PC-3 (cell line): ENCODE data around the gene NUP210L. TPM values are rescaled to one million over a fixed set of nuclear protein-coding genes. Genes with fewer than 3 reads are reported as not detected.

Experiments
- ATAC-seq: fragments of 200-7000 bp; cut with Tn5 transposase; 2 replicates; pipeline ENCODE4 v1.9.1; 2020; ENCODE audit warnings: mild to moderate bottlenecking, moderate library complexity
- BruUV-seq: library from RNA; stranded (reverse); fragments of 400-500 nt; replicated peaks from 2 replicates; lab custom pipeline; 2021; lab: Mats Ljungman, UMichigan
- CTCF ChIA-PET: fragments of 300-600 bp; sonication (Branson Sonifier 250); formaldehyde crosslinking; loops from one replicate; lab custom pipeline; 2022; ENCODE audit warnings: antibody characterized with exemption; lab: Charles Lee
- POLR2A ChIA-PET: fragments of 300-600 bp; sonication (Branson Sonifier 250); formaldehyde crosslinking; loops from one replicate; lab custom pipeline; 2022; ENCODE audit warnings: antibody characterized with exemption; ENCODE audit not compliant: unreplicated experiment; lab: Charles Lee
- DNase-seq: peaks from one replicate; pipeline ENCODE4 v3.0.0-alpha.2; 2015
- H2AFZ ChIP-seq: fragments of 300-600 bp; sonication (generic); 2 replicates; pipeline ENCODE4 v1.6.0; 2016; ENCODE audit warnings: antibody characterized with exemption, low read length
- H3F3A ChIP-seq: fragments of 300-600 bp; sonication (generic); one replicate; pipeline ENCODE4 v1.6.0; 2017; ENCODE audit warnings: antibody characterized with exemption, low read length, control low read depth, mild to moderate bottlenecking; ENCODE audit not compliant: unreplicated experiment
- H3K27ac ChIP-seq: fragments of 300-600 bp; sonication (generic); 2 replicates; pipeline ENCODE4 v1.5.1; 2016; ENCODE audit warnings: mild to moderate bottlenecking, low read length
- H3K27me3 ChIP-seq: fragments of 300-600 bp; sonication (generic); 2 replicates; pipeline ENCODE4 v1.6.1; 2016; ENCODE audit warnings: low read length, mixed read lengths
- H3K36me3 ChIP-seq: fragments of 300-600 bp; sonication (generic); 2 replicates; pipeline ENCODE4 v1.6.1; 2016; ENCODE audit warnings: low read depth, mixed run types, low read length, mixed read lengths
- H3K4me1 ChIP-seq: fragments of 300-600 bp; sonication (generic); 2 replicates; pipeline ENCODE4 v1.5.1; 2016; ENCODE audit warnings: low read length; ENCODE audit not compliant: insufficient read depth
- H3K4me2 ChIP-seq: fragments of 300-600 bp; sonication (generic); 2 replicates; pipeline ENCODE4 v1.6.0; 2016; ENCODE audit warnings: low read length
- H3K4me3 ChIP-seq: fragments of 300-600 bp; sonication (generic); 2 replicates; pipeline ENCODE4 v1.5.1; 2016; ENCODE audit warnings: mild to moderate bottlenecking, low read length, mixed read lengths
- H3K79me2 ChIP-seq: fragments of 300-600 bp; sonication (generic); 2 replicates; pipeline ENCODE4 v1.6.1; 2017; ENCODE audit warnings: low read length, mixed read lengths
- H3K9ac ChIP-seq: fragments of 300-600 bp; sonication (generic); 2 replicates; pipeline ENCODE4 v1.6.0; 2016; ENCODE audit warnings: mild to moderate bottlenecking, low read length
- H3K9me2 ChIP-seq: fragments of 300-600 bp; sonication (generic); replicated peaks from 2 replicates; pipeline ENCODE4 v1.6.1; 2016; ENCODE audit warnings: mixed run types, low read length, mixed read lengths
- H3K9me3 ChIP-seq: fragments of 300-600 bp; sonication (generic); 2 replicates; pipeline ENCODE4 v1.6.1; 2016; ENCODE audit warnings: low read length, mixed read lengths
- H4K20me1 ChIP-seq: fragments of 300-600 bp; sonication (generic); 2 replicates; pipeline ENCODE4 v1.6.1; 2016; ENCODE audit warnings: low read length, mixed read lengths
- EZH2 ChIP-seq: fragments of 300-600 bp; sonication (generic); IDR thresholded peaks from one replicate; pipeline ENCODE4 v1.6.1; 2017; ENCODE audit warnings: antibody characterized with exemption, mild to moderate bottlenecking, low read length; ENCODE audit not compliant: unreplicated experiment
- EZH2phosphoT487 ChIP-seq: fragments of 300-600 bp; sonication (generic); IDR thresholded peaks from 2 replicates; pipeline ENCODE4 v1.6.1; 2018; ENCODE audit warnings: mild to moderate bottlenecking, antibody characterized with exemption, low read length, borderline replicate concordance
- intact Hi-C: fragments of 100-400 bp; cut with micrococcal nuclease; formaldehyde crosslinking; loops from 2 replicates; pipeline ENCODE4 v1.9.0; 2023
- microRNA-seq: library from miRNA; unstranded; fragments of <30 nt; microRNA quantifications from one replicate; pipeline ENCODE4 v1.1.0, GENCODE V29; 2020; ENCODE audit not compliant: unreplicated experiment
- total RNA-seq: library from RNA; depleted of rRNA; stranded (reverse); fragments of >200 nt; gene quantifications from 2 replicates; pipeline ENCODE4 v1.2.3, GENCODE V29; 2014; rRNA removed
- TF ChIP-seq, protein P1 (sequence below): fragments of 300-600 bp; sonication (generic); conservative IDR thresholded peaks from 2 replicates; pipeline ENCODE4 v1.5.1; 2017; ENCODE audit warnings: antibody characterized with exemption, low read depth, mild to moderate bottlenecking, low read length

Gene NUP210L
- total RNA-seq, 1 experiment from 2014 or later: 0.04 TPM

- H3K79me2 ChIP-seq: peaks cover 23% of the 10 kb centered on the region
- DNase-seq: no peak
- H3K9ac ChIP-seq: no peak overlapping the region
- H3F3A ChIP-seq: no peaks in the 10 kb centered on the region
- no peak overlapping the region for H3K4me2 ChIP-seq
- intact Hi-C loops: no loop called here
- TF ChIP-seq EZH2phosphoT487 (no peak), EZH2 (no peak)
- TF ChIP-seq, protein P1, sequence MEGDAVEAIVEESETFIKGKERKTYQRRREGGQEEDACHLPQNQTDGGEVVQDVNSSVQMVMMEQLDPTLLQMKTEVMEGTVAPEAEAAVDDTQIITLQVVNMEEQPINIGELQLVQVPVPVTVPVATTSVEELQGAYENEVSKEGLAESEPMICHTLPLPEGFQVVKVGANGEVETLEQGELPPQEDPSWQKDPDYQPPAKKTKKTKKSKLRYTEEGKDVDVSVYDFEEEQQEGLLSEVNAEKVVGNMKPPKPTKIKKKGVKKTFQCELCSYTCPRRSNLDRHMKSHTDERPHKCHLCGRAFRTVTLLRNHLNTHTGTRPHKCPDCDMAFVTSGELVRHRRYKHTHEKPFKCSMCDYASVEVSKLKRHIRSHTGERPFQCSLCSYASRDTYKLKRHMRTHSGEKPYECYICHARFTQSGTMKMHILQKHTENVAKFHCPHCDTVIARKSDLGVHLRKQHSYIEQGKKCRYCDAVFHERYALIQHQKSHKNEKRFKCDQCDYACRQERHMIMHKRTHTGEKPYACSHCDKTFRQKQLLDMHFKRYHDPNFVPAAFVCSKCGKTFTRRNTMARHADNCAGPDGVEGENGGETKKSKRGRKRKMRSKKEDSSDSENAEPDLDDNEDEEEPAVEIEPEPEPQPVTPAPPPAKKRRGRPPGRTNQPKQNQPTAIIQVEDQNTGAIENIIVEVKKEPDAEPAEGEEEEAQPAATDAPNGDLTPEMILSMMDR: no peak
- ChIA-PET POLR2A (no interaction called here), CTCF (no interaction called here)
- H4K20me1 ChIP-seq: no peaks in the 10 kb centered on the region
- H3K4me1 ChIP-seq: peaks cover 13% of the 10 kb centered on the region
- no peak for ATAC-seq
- no peak overlapping the region for H2AFZ ChIP-seq
- no TSS peak for BruUV-seq
- no peaks in the 10 kb centered on the region for H3K9me3 ChIP-seq
- H3K36me3 ChIP-seq: peaks cover 3% of the 10 kb centered on the region; the same call in 1 of the 2 replicates
- no peaks in the 10 kb centered on the region for H3K9me2 ChIP-seq
- no peak overlapping the region for H3K27ac ChIP-seq
- no peaks in the 10 kb centered on the region for H3K27me3 ChIP-seq
- no peak overlapping the region for H3K4me3 ChIP-seq
Observed at GRCh38 chr1:153942766-153943549, 211.9 kb downstream of the NUP210L start.

Small RNAs within 50 kb of the gene (microRNA-seq; reads per million reads assigned to microRNA genes)
- gene MIR190B (9.8 reads per million, percentile 36 among the genes with 10 or more reads in this experiment), gene MIR5698 (not detected), gene MIR6737 (not detected)

Other genes with a start within 250 kb of the NUP210L start
- gene GATAD2B, start 232.1 kb downstream of the NUP210L start, total RNA-seq: 7.2 and 11.7 TPM in 2 replicates
- gene DENND4B, start 208.4 kb downstream of the NUP210L start, total RNA-seq: 27.3 and 38.0 TPM in 2 replicates
- gene CRTC2, start 196.5 kb downstream of the NUP210L start, total RNA-seq: 17.6 and 21.0 TPM in 2 replicates
- gene SLC39A1, start 191.5 kb downstream of the NUP210L start, total RNA-seq: 201 and 224 TPM in 2 replicates
- gene CREB3L4, start 187.2 kb downstream of the NUP210L start, total RNA-seq: 22.9 and 28.7 TPM in 2 replicates
- 377 and 388 TPM in 2 replicates for gene JTB, start 177.4 kb downstream of the NUP210L start, total RNA-seq
- 41.2 and 42.3 TPM in 2 replicates for gene RAB13, start 168.7 kb downstream of the NUP210L start, total RNA-seq
- 1,964 and 2,544 TPM in 2 replicates for gene RPS27, start 164.3 kb downstream of the NUP210L start, total RNA-seq
- gene TPM3, start 37.0 kb upstream of the NUP210L start, total RNA-seq: 428 and 524 TPM in 2 replicates
- not detected in 2 replicates for gene CFAP141, start 51.3 kb upstream of the NUP210L start, total RNA-seq
- gene UBAP2L, start 65.9 kb upstream of the NUP210L start, total RNA-seq: 128 and 193 TPM in 2 replicates
- gene HAX1, start 117.6 kb upstream of the NUP210L start, total RNA-seq: 230 and 281 TPM in 2 replicates
- gene AQP10, start 166.0 kb upstream of the NUP210L start, total RNA-seq: not detected in 2 replicates
- 25.7 and 36.3 TPM in 2 replicates for gene ATP8B2, start 170.5 kb upstream of the NUP210L start, total RNA-seq